Upper lobe of right lung (tissue), 1 donor: Measurements from ENCODE around the gene KAT6B. TPM values are rescaled to one million over a fixed set of nuclear protein-coding genes. Genes with fewer than 3 reads are reported as not detected.

Source experiments
- ATAC-seq: fragments of 200-7000 bp; cut with Tn5 transposase; one replicate; pipeline ENCODE4 v1.9.1; 2020; ENCODE audit warnings: mild to moderate bottlenecking, moderate library complexity
- DNase-seq: peaks from one replicate; pipeline ENCODE4 v3.0.0-alpha.2; 2020
- H3K27ac ChIP-seq: fragments of 200-600 bp; one replicate; pipeline ENCODE4 v1.8.0; 2022
- H3K27me3 ChIP-seq: fragments of 200-600 bp; one replicate; pipeline ENCODE4 v1.8.0; 2022; ENCODE audit warnings: mild to moderate bottlenecking
- H3K36me3 ChIP-seq: fragments of 200-600 bp; one replicate; pipeline ENCODE4 v1.8.0; 2022
- H3K4me1 ChIP-seq: fragments of 200-600 bp; one replicate; pipeline ENCODE4 v1.8.0; 2022
- H3K4me3 ChIP-seq: fragments of 200-600 bp; one replicate; pipeline ENCODE4 v1.8.0; 2022; ENCODE audit warnings: mild to moderate bottlenecking
- H3K9me3 ChIP-seq: fragments of 200-600 bp; one replicate; pipeline ENCODE4 v1.8.0; 2022
- CTCF ChIP-seq: fragments of 200-600 bp; IDR thresholded peaks from one replicate; pipeline ENCODE4 v1.8.0; 2022; ENCODE audit warnings: antibody characterized with exemption
- intact Hi-C: fragments of 100-400 bp; cut with DNase I; formaldehyde crosslinking; loops from one replicate; pipeline ENCODE4 v1.11.0; 2022
- total RNA-seq: library from RNA; stranded (reverse); fragmentation: NEBNext Ultra II Directional; extraction: Animal tissue kit (Norgen Biotek cat#: 25700); gene quantifications from one replicate; pipeline ENCODE4 v1.2.1, GENCODE V29; 2021
- donor health status: DM: no; HTN: yes; CAD: no; lungs with severe emphysema.

The KAT6B gene
- total RNA-seq, 1 donor from 2014 or later, result 45.4 TPM

DNA sequence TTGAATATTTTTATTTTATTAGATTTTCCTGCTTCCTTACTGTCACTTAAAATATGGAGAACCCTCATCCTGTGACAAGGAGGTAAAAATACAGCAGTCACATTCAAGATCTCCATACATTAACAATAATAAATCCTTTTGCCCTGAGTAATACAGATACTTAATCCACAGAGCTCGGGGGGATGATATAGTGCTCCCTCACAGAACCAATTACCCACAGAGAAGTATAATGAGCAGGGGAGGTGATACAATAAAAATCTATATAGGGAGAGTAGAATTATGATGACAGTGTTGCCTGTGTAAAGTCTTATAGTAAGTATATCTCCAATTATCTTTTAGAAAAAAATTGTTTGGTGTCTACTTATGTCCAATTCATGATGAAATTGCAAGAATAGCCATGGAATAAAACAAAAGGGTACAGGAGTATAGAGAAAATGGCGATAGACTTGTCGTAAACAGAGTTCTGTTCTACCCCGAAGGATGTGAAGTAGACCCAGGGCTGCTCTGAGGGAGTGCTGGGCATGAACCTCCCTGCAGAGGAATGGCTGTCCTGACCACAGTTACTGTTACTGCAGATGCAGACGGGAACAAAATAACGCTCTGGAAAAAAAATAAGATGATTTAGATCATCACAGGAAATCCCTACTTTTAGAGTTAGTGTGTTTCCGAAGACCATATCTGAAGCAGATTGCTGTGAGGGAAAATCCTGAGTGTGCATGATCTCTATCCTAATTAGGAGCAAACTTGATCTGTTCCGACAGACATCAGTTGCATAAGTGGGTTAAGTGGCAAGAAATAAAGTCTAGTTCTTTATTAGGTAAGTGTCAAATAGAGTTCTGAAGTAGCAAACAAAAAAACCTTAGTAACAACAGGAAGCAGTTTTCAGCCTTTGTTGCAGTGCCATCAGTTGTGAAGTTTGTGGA is 123.7 kb downstream of the KAT6B start:
- ATAC-seq (no peak), DNase-seq (no peak)
- intact Hi-C loops, result no loop called here
- peaks cover 18% of the 10 kb centered on the region for H3K4me1 ChIP-seq
- H3K4me3 ChIP-seq, result no peak overlapping the region
- no peaks in the 10 kb centered on the region for H3K27me3 ChIP-seq
- H3K36me3 ChIP-seq, result no peaks in the 10 kb centered on the region
- H3K9me3 ChIP-seq, result no peaks in the 10 kb centered on the region
- H3K27ac ChIP-seq, result no peak overlapping the region
- no peak for TF ChIP-seq CTCF

DNA sequence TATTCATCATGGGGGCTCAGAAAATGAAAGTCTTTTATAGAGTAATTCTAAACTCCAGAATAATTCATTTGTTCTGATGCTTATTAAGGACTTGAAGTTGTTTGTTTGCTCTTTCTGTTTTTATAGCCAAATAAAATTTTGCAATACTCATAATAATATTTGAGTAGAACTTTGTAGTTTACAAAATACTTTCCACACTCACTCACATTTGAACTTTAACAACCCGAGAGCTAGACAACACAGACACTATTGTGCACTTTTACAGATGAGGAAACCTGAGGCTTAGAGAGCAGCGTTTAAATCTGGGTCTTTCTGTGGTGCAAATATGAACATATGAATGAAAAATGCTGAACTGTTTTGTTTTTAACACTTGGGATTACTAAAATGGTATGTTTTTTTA is 126.8 kb downstream of the KAT6B start:
- H3K27ac ChIP-seq, result no peak overlapping the region
- no peaks in the 10 kb centered on the region for H3K9me3 ChIP-seq
- H3K4me3 ChIP-seq, result no peak overlapping the region
- H3K36me3 ChIP-seq, result no peaks in the 10 kb centered on the region
- no peak for TF ChIP-seq CTCF
- peaks cover 14% of the 10 kb centered on the region for H3K4me1 ChIP-seq
- H3K27me3 ChIP-seq, result no peaks in the 10 kb centered on the region
- DNase-seq, result no peak
- intact Hi-C loops, result no loop called here
- ATAC-seq, result no peak

DNA sequence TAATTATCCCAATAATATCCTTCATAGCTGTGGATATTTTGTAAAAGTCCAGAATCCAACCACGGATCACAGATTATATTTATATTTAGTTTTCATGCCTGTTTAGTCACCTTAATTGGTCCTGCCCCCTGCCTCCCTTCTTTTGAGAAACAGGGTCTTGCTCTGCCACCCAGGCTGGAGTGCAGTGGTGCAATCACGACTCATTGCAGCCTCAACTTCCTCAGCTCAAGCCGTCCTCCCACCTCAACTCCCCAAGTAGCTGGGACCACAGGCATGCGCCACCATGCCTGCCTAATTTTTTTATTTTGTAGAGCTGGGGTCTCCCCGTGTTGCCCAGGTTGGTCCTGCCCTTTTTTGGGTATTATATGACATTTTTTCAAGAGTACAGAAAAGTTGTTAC is 129.4 kb downstream of the KAT6B start:
- Histone ChIP-seq H3K9me3 (no peaks in the 10 kb centered on the region), H3K4me3 (no peak overlapping the region), H3K27me3 (no peaks in the 10 kb centered on the region), H3K27ac (no peak overlapping the region), H3K36me3 (no peaks in the 10 kb centered on the region), H3K4me1 (peaks cover 12% of the 10 kb centered on the region)
- intact Hi-C loops, result no loop called here
- TF ChIP-seq CTCF, result no peak
- DNase-seq (no peak), ATAC-seq (no peak)

GRCh38 chr10:74956555-74957111 is 130.2 kb downstream of the KAT6B start:
- Histone ChIP-seq H3K36me3 (no peaks in the 10 kb centered on the region), H3K4me3 (no peak overlapping the region), H3K27me3 (no peaks in the 10 kb centered on the region), H3K4me1 (peaks cover 9% of the 10 kb centered on the region), H3K27ac (no peak overlapping the region), H3K9me3 (no peaks in the 10 kb centered on the region)
- no peak for TF ChIP-seq CTCF
- DNase-seq (no peak), ATAC-seq (no peak)
- intact Hi-C loops, result no loop called here

- Histone ChIP-seq H3K27me3 (no peaks in the 10 kb centered on the region), H3K27ac (no peak overlapping the region), H3K36me3 (no peaks in the 10 kb centered on the region), H3K4me3 (no peak overlapping the region), H3K9me3 (no peaks in the 10 kb centered on the region), H3K4me1 (peaks cover 9% of the 10 kb centered on the region)
- intact Hi-C loops, result no loop called here
- ATAC-seq (no peak), DNase-seq (no peak)
- no peak for TF ChIP-seq CTCF
Measured at GRCh38 chr10:74957285-74957961, 131.0 kb downstream of the KAT6B start.
